Muscle layer of colon (tissue), 2 donors: ENCODE measurements around the gene TTLL8.

Experiments used
- H3K27ac ChIP-seq: one replicate; pipeline ENCODE4 v1.7.0; 2013; ENCODE audit warnings: low read depth, mild to moderate bottlenecking, low read length, moderate library complexity
- H3K27me3 ChIP-seq, 2 donors: one replicate each; pipeline ENCODE4 v1.7.0; 2013; ENCODE audit warnings: low read length in 2 of 2, mild to moderate bottlenecking in 2 of 2; ENCODE audit not compliant: insufficient read depth in 2 of 2, control insufficient read depth in 1 of 2
- H3K36me3 ChIP-seq: one replicate; pipeline ENCODE4 v1.7.0; 2013; ENCODE audit warnings: mild to moderate bottlenecking, low read length; ENCODE audit not compliant: insufficient read depth
- H3K4me1 ChIP-seq: one replicate; pipeline ENCODE4 v1.7.0; 2013; ENCODE audit warnings: mild to moderate bottlenecking, low read length; ENCODE audit not compliant: insufficient read depth
- H3K4me3 ChIP-seq, 2 donors: one replicate each; pipeline ENCODE4 v1.7.0; 2013; ENCODE audit warnings: low read length in 2 of 2, low read depth in 1 of 2, mild to moderate bottlenecking in 1 of 2, moderate library complexity in 1 of 2
- H3K9ac ChIP-seq: one replicate; pipeline ENCODE4 v1.7.0; 2013; ENCODE audit warnings: low read length
- H3K9me3 ChIP-seq: one replicate; pipeline ENCODE4 v1.7.0; 2013; ENCODE audit warnings: mild to moderate bottlenecking, low read length
- donor health status: abdominal sarcoma.
- donor health status: Adenocarcinoma of cecum.

The TTLL8 gene

GRCh38 chr22:50046481-50047245 is 11.4 kb downstream of the TTLL8 start:
- H3K27me3 ChIP-seq, result no peaks in the 10 kb centered on the region
- no peaks in the 10 kb centered on the region for H3K36me3 ChIP-seq
- H3K4me3 ChIP-seq, result no peak overlapping the region
- H3K9ac ChIP-seq, result no peak overlapping the region
- H3K27ac ChIP-seq, result no peak overlapping the region
- no peaks in the 10 kb centered on the region for H3K4me1 ChIP-seq
- H3K9me3 ChIP-seq, result no peaks in the 10 kb centered on the region

GRCh38 chr22:50046019-50046415 is 12.1 kb downstream of the TTLL8 start:
- Histone ChIP-seq H3K27ac (no peak overlapping the region), H3K4me1 (no peaks in the 10 kb centered on the region), H3K9ac (no peak overlapping the region), H3K27me3 (no peaks in the 10 kb centered on the region), H3K9me3 (no peaks in the 10 kb centered on the region), H3K4me3 (no peak overlapping the region), H3K36me3 (no peaks in the 10 kb centered on the region)

- Histone ChIP-seq H3K9ac (no peak overlapping the region), H3K27me3 (no peaks in the 10 kb centered on the region), H3K36me3 (no peaks in the 10 kb centered on the region), H3K4me3 (no peak overlapping the region), H3K9me3 (no peaks in the 10 kb centered on the region), H3K4me1 (no peaks in the 10 kb centered on the region), H3K27ac (no peak overlapping the region)
These were observed 12.7 kb downstream of the TTLL8 start for GRCh38 chr22:50045211-50046018.

- H3K36me3 ChIP-seq, result no peaks in the 10 kb centered on the region
- no peak overlapping the region for H3K4me3 ChIP-seq
- no peaks in the 10 kb centered on the region for H3K9me3 ChIP-seq
- H3K4me1 ChIP-seq, result no peaks in the 10 kb centered on the region
- no peak overlapping the region for H3K9ac ChIP-seq
- H3K27ac ChIP-seq, result no peak overlapping the region
- H3K27me3 ChIP-seq, result no peaks in the 10 kb centered on the region
These were observed 13.5 kb downstream of the TTLL8 start for GRCh38 chr22:50044485-50045118.

GRCh38 chr22:50041361-50042065 is 16.6 kb downstream of the TTLL8 start:
- no peak overlapping the region for H3K27ac ChIP-seq
- H3K27me3 ChIP-seq, result no peaks in the 10 kb centered on the region
- H3K9ac ChIP-seq, result no peak overlapping the region
- H3K4me3 ChIP-seq, result no peak overlapping the region
- no peaks in the 10 kb centered on the region for H3K36me3 ChIP-seq
- no peaks in the 10 kb centered on the region for H3K9me3 ChIP-seq
- no peaks in the 10 kb centered on the region for H3K4me1 ChIP-seq

- Histone ChIP-seq H3K27ac (no peak overlapping the region), H3K4me3 (no peak overlapping the region), H3K4me1 (no peaks in the 10 kb centered on the region), H3K36me3 (no peaks in the 10 kb centered on the region), H3K27me3 (no peaks in the 10 kb centered on the region), H3K9me3 (no peaks in the 10 kb centered on the region), H3K9ac (no peak overlapping the region)
These were observed 17.4 kb downstream of the TTLL8 start for GRCh38 chr22:50040717-50041116.

GRCh38 chr22:50039669-50040443 is 18.2 kb downstream of the TTLL8 start:
- no peak overlapping the region for H3K4me3 ChIP-seq
- H3K36me3 ChIP-seq, result no peaks in the 10 kb centered on the region
- no peaks in the 10 kb centered on the region for H3K27me3 ChIP-seq
- H3K9me3 ChIP-seq, result no peaks in the 10 kb centered on the region
- H3K4me1 ChIP-seq, result no peaks in the 10 kb centered on the region
- no peak overlapping the region for H3K9ac ChIP-seq
- H3K27ac ChIP-seq, result no peak overlapping the region

- Histone ChIP-seq H3K4me1 (no peaks in the 10 kb centered on the region), H3K9me3 (no peaks in the 10 kb centered on the region), H3K9ac (no peak overlapping the region), H3K4me3 (no peak overlapping the region), H3K36me3 (no peaks in the 10 kb centered on the region), H3K27ac (no peak overlapping the region), H3K27me3 (peaks cover 0 to 8% of the 10 kb centered on the region in 2 donors)
These were observed 21.9 kb downstream of the TTLL8 start for GRCh38 chr22:50035976-50036724.

GRCh38 chr22:50035131-50035881 is 22.8 kb downstream of the TTLL8 start:
- Histone ChIP-seq H3K9me3 (no peaks in the 10 kb centered on the region), H3K4me1 (no peaks in the 10 kb centered on the region), H3K9ac (no peak overlapping the region), H3K27ac (no peak overlapping the region), H3K4me3 (no peak overlapping the region), H3K27me3 (peaks cover 0 to 16% of the 10 kb centered on the region in 2 donors), H3K36me3 (no peaks in the 10 kb centered on the region)
